ENCODE data around the gene PLXNA1. TPM values are rescaled to one million over a fixed set of nuclear protein-coding genes. Genes with fewer than 3 reads are reported as not detected.

PLXNA1 gene
- total RNA-seq, 3 donors from 2014 or later: 21.3 to 32.2 (median 25.9) TPM

DNA sequence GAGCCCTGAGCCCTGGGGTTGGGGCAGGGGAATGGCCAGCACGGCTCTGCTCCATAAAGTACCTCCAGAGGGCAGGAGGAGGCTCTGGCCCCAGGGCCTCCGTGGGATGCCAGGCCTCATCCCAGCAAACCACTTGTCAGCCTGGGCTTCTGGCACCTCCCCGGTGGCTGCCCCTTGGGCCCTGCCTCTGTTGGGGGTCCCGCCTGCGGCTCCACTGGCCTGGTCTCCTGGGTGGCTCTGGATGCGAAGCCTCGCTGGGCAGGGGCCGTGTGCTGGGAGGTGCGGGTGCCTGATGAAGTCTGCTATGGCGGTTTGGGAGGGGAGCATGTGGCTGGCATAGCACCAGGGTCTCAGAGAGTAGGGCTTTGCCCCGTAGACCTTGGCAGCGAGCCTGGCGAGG is 37.6 kb downstream of the PLXNA1 start:
- H3K36me3 ChIP-seq: peaks cover 9% of the 10 kb centered on the region
- H3K27ac ChIP-seq: no peak overlapping the region
- H3K9me3 ChIP-seq: no peaks in the 10 kb centered on the region
- intact Hi-C loops (cut with DNase I; ENCODE audit: low total_unique reads): no loop called here
- no peaks in the 10 kb centered on the region for H3K27me3 ChIP-seq
- no peak for DNase-seq (ENCODE audit: low spot score in 2 of 2)
- no peaks in the 10 kb centered on the region for H3K4me1 ChIP-seq
- no peak overlapping the region for H3K4me3 ChIP-seq
- TF ChIP-seq CTCF (IDR thresholded peaks at IDR 0.05): no peak
- TF ChIP-seq POLR2A (IDR thresholded peaks at IDR 0.05): no peak
- TF ChIP-seq POLR2AphosphoS5 (IDR thresholded peaks at IDR 0.05): no peak

DNA sequence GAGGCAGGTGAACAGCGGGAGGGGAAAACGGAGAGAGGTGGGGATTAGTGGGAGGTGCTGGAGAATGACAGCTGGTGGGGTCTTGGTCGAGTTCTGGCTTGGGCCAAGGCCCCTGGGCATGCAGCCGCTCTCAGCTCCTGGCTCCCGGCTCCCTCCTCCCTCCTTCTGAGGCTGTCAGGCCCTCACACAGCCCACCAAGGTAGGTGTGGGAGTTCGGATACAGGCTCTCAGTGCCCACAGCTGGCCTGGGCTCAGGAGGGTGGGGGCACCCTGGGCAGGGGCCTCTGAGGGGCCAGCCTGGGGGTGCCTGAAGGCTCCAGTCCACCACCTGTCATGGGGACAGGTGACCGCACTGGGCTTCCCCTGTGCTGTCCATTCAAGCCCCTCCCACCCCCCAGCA is 39.9 kb downstream of the PLXNA1 start:
- no peaks in the 10 kb centered on the region for H3K9me3 ChIP-seq
- DNase-seq (ENCODE audit: low spot score in 2 of 2): no peak
- TF ChIP-seq POLR2A (IDR thresholded peaks at IDR 0.05): no peak
- TF ChIP-seq POLR2AphosphoS5 (IDR thresholded peaks at IDR 0.05): no peak
- no peak for TF ChIP-seq CTCF (IDR thresholded peaks at IDR 0.05)
- no peak overlapping the region for H3K27ac ChIP-seq
- no peaks in the 10 kb centered on the region for H3K27me3 ChIP-seq
- H3K4me3 ChIP-seq: no peak overlapping the region
- intact Hi-C loops (cut with DNase I; ENCODE audit: low total_unique reads): no loop called here
- no peaks in the 10 kb centered on the region for H3K4me1 ChIP-seq
- peaks cover 4% of the 10 kb centered on the region for H3K36me3 ChIP-seq

DNA sequence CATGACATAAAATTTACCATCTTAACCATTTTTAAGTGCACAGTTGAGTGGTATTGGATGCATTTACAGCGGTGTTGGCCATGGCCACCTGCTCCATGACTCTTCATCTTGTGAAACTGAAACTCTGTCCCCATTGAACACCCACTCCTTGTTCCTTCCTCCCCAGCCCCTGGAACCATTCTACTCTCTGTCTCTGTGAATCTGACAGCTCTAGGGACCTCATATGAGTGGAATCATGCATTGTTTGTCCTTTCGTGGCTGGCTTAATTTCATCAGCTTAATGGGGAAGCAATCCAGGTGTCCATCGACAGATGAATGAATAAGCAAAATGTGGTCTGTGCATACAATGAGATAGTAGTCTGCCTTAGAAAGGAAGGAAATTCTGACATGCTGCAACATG is 42.5 kb downstream of the PLXNA1 start:
- Histone ChIP-seq H3K4me3 (no peak overlapping the region), H3K27me3 (no peaks in the 10 kb centered on the region), H3K27ac (no peak overlapping the region), H3K4me1 (no peaks in the 10 kb centered on the region), H3K36me3 (peaks cover 9% of the 10 kb centered on the region), H3K9me3 (no peaks in the 10 kb centered on the region)
- intact Hi-C loops (cut with DNase I; ENCODE audit: low total_unique reads): no loop called here
- DNase-seq (ENCODE audit: low spot score in 2 of 2): no peak
- TF ChIP-seq CTCF (IDR thresholded peaks at IDR 0.05) (no peak), POLR2AphosphoS5 (IDR thresholded peaks at IDR 0.05) (no peak), POLR2A (IDR thresholded peaks at IDR 0.05) (no peak)

DNA sequence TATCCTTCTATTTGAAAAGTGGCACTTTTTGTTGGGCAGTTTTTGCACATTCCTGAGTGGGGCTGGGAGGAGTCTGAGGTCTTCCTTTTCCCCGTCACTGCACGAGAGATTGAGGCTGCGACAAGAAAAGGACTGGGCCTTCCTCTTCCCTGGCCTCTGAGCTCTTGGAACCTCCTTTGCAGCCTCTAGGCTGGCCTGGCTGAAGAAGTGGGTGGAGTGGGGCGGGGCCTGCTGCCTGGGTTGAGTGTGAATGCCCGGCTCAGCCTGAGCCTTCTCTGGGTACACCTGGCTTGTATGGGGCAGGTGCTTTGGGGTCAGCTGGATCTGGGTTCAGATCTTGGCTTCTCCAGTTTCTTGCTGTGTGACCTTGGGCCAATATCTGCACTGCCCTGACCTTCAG is 43.1 kb downstream of the PLXNA1 start:
- no peaks in the 10 kb centered on the region for H3K9me3 ChIP-seq
- H3K36me3 ChIP-seq: peaks cover 10% of the 10 kb centered on the region
- intact Hi-C loops (cut with DNase I; ENCODE audit: low total_unique reads): no loop called here
- H3K27me3 ChIP-seq: no peaks in the 10 kb centered on the region
- no peaks in the 10 kb centered on the region for H3K4me1 ChIP-seq
- no peak for TF ChIP-seq POLR2A (IDR thresholded peaks at IDR 0.05)
- TF ChIP-seq POLR2AphosphoS5 (IDR thresholded peaks at IDR 0.05): no peak
- TF ChIP-seq CTCF (IDR thresholded peaks at IDR 0.05): no peak
- H3K4me3 ChIP-seq: no peak overlapping the region
- no peak overlapping the region for H3K27ac ChIP-seq
- no peak for DNase-seq (ENCODE audit: low spot score in 2 of 2)

- peaks cover 7% of the 10 kb centered on the region for H3K36me3 ChIP-seq
These were observed 43.7 kb downstream of the PLXNA1 start for GRCh38 chr3:127026661-127027060.

More at GRCh38 chr3:127026661-127027060, 43.7 kb downstream of the PLXNA1 start:
- Histone ChIP-seq H3K27me3 (no peaks in the 10 kb centered on the region), H3K4me3 (no peak overlapping the region), H3K27ac (no peak overlapping the region), H3K9me3 (no peaks in the 10 kb centered on the region), H3K4me1 (no peaks in the 10 kb centered on the region)
- no peak for TF ChIP-seq CTCF (IDR thresholded peaks at IDR 0.05)
- intact Hi-C loops (cut with DNase I; ENCODE audit: low total_unique reads): no loop called here
- DNase-seq (ENCODE audit: low spot score in 2 of 2): no peak
